WTC11 (cell line): ENCODE results near the gene BCL7B. TPM values are rescaled to one million over a fixed set of nuclear protein-coding genes. Genes with fewer than 3 reads are reported as not detected.

Experiments used
- ATAC-seq: fragments of 200-7000 bp; cut with Tn5 transposase; 2 replicates; pipeline ENCODE4 v1.10.0; 2021; ENCODE audit warnings: mild to moderate bottlenecking, moderate library complexity
- CTCF ChIA-PET: fragments of 300-600 bp; sonication (Branson Sonifier 250); formaldehyde crosslinking; loops from one replicate; lab custom pipeline; 2021; ENCODE audit warnings: antibody characterized with exemption; lab: Charles Lee
- POLR2A ChIA-PET: fragments of 350-600 bp; sonication (Branson Sonifier 250); formaldehyde crosslinking; loops from one replicate; lab custom pipeline; 2021; ENCODE audit warnings: antibody characterized with exemption; lab: Charles Lee
- DNase-seq: peaks from one replicate; pipeline ENCODE4 v3.0.0; 2021; ENCODE audit warnings: low spot score
- H3K27ac Mint-ChIP-seq: 2 replicates; pipeline ENCODE4 v1.8.0; 2021; ENCODE audit warnings: mixed read lengths
- H3K27me3 Mint-ChIP-seq: 2 replicates; pipeline ENCODE4 v1.8.0; 2021; ENCODE audit warnings: low read depth, mild to moderate bottlenecking, moderate library complexity, mixed read lengths
- H3K36me3 Mint-ChIP-seq: 2 replicates; pipeline ENCODE4 v1.8.0; 2021; ENCODE audit warnings: mixed read lengths
- H3K4me1 Mint-ChIP-seq: 2 replicates; pipeline ENCODE4 v1.8.0; 2022; ENCODE audit warnings: mixed read lengths
- H3K4me3 Mint-ChIP-seq: 2 replicates; pipeline ENCODE4 v1.8.0; 2021; ENCODE audit warnings: mild to moderate bottlenecking, moderate library complexity, mixed read lengths
- H3K9me3 Mint-ChIP-seq: 2 replicates; pipeline ENCODE4 v1.8.0; 2021; ENCODE audit warnings: mixed read lengths
- CBFB ChIP-seq: sonication (generic); formaldehyde crosslinking; IDR thresholded peaks from 2 replicates; pipeline ENCODE4 v1.8.1; 2022; ENCODE audit warnings: mild to moderate bottlenecking, low read depth, missing genetic modification reagents
- ESRRA ChIP-seq: sonication (generic); formaldehyde crosslinking; IDR thresholded peaks from 2 replicates; pipeline ENCODE4 v1.8.1; 2022; ENCODE audit warnings: mild to moderate bottlenecking, missing genetic modification reagents, borderline replicate concordance
- FOXK1 ChIP-seq: sonication (generic); formaldehyde crosslinking; IDR thresholded peaks from 2 replicates; pipeline ENCODE4 v1.8.0; 2022; ENCODE audit warnings: mild to moderate bottlenecking, moderate library complexity, missing genetic modification reagents
- FOXP1 ChIP-seq: sonication (generic); formaldehyde crosslinking; IDR thresholded peaks from 2 replicates; pipeline ENCODE4 v1.8.0; 2022; ENCODE audit warnings: missing genetic modification reagents, mild to moderate bottlenecking, moderate library complexity, borderline replicate concordance
- IRF2 ChIP-seq: sonication (generic); formaldehyde crosslinking; IDR thresholded peaks from 2 replicates; pipeline ENCODE4 v1.8.0; 2022; ENCODE audit warnings: low read depth, missing genetic modification reagents, borderline replicate concordance
- OVOL2 ChIP-seq: fragments of 250-450 bp; sonication (Bioruptor Pico); IDR thresholded peaks from 2 replicates; pipeline ENCODE4 v1.9.0; 2021; ENCODE audit warnings: mild to moderate bottlenecking, borderline replicate concordance
- SMAD3 ChIP-seq: sonication (generic); formaldehyde crosslinking; IDR thresholded peaks from 2 replicates; pipeline ENCODE4 v1.8.0; 2022; ENCODE audit warnings: missing genetic modification reagents, mild to moderate bottlenecking, borderline replicate concordance
- SOX15 ChIP-seq: fragments of 250-450 bp; sonication (Bioruptor Pico); IDR thresholded peaks from 2 replicates; pipeline ENCODE4 v1.9.0; 2021; ENCODE audit warnings: mild to moderate bottlenecking
- TEAD1 ChIP-seq: sonication (generic); formaldehyde crosslinking; IDR thresholded peaks from 2 replicates; pipeline ENCODE4 v1.8.0; 2022; ENCODE audit warnings: mild to moderate bottlenecking, missing genetic modification reagents
- ZNF121 ChIP-seq: sonication (generic); formaldehyde crosslinking; IDR thresholded peaks from 2 replicates; pipeline ENCODE4 v1.8.0; 2023; ENCODE audit warnings: missing genetic modification reagents
- ZNF219 ChIP-seq: sonication (generic); formaldehyde crosslinking; IDR thresholded peaks from 2 replicates; pipeline ENCODE4 v1.8.0; 2023; ENCODE audit warnings: missing genetic modification reagents, mild to moderate bottlenecking, borderline replicate concordance
- ZNF232 ChIP-seq: sonication (generic); formaldehyde crosslinking; IDR thresholded peaks from 2 replicates; pipeline ENCODE4 v1.8.0; 2022; ENCODE audit warnings: mild to moderate bottlenecking, missing genetic modification reagents
- ZNF671 ChIP-seq: fragments of 250-450 bp; sonication (Bioruptor Pico); IDR thresholded peaks from 2 replicates; pipeline ENCODE4 v1.8.0; 2021; ENCODE audit warnings: mild to moderate bottlenecking
- total RNA-seq: library from RNA; stranded (reverse); gene quantifications from 3 replicates; pipeline ENCODE4 v1.2.3, GENCODE V29; 2021
- TF ChIP-seq, protein P1 (sequence below): sonication (generic); formaldehyde crosslinking; IDR thresholded peaks from 2 replicates; pipeline ENCODE4 v1.8.1; 2022; ENCODE audit warnings: missing genetic modification reagents, borderline replicate concordance
- TF ChIP-seq, protein P2 (sequence below): sonication (generic); formaldehyde crosslinking; IDR thresholded peaks from 2 replicates; pipeline ENCODE4 v1.8.1; 2023; ENCODE audit warnings: mild to moderate bottlenecking, missing genetic modification reagents
- TF ChIP-seq, protein P3 (sequence below): sonication (generic); formaldehyde crosslinking; IDR thresholded peaks from 2 replicates; pipeline ENCODE4 v1.8.1; 2022; ENCODE audit warnings: mild to moderate bottlenecking, moderate library complexity, missing genetic modification reagents
- TF ChIP-seq, protein P4 (sequence below): sonication (generic); formaldehyde crosslinking; IDR thresholded peaks from 2 replicates; pipeline ENCODE4 v1.8.0; 2022; ENCODE audit warnings: mild to moderate bottlenecking, missing genetic modification reagents
- TF ChIP-seq, protein P5 (sequence below): sonication (generic); formaldehyde crosslinking; IDR thresholded peaks from 2 replicates; pipeline ENCODE4 v1.8.1; 2022; ENCODE audit warnings: low read depth, mild to moderate bottlenecking, moderate library complexity, missing genetic modification reagents, borderline replicate concordance
- TF ChIP-seq, protein P6 (sequence below): fragments of 250-450 bp; sonication (Bioruptor Pico); IDR thresholded peaks from 2 replicates; pipeline ENCODE4 v1.9.0; 2021; ENCODE audit warnings: mild to moderate bottlenecking
- TF ChIP-seq, protein P7 (sequence below): sonication (generic); formaldehyde crosslinking; IDR thresholded peaks from 2 replicates; pipeline ENCODE4 v1.8.0; 2022; ENCODE audit warnings: mild to moderate bottlenecking, missing genetic modification reagents

The BCL7B gene
- total RNA-seq, 1 experiment from 2014 or later: 28.5 TPM

DNA sequence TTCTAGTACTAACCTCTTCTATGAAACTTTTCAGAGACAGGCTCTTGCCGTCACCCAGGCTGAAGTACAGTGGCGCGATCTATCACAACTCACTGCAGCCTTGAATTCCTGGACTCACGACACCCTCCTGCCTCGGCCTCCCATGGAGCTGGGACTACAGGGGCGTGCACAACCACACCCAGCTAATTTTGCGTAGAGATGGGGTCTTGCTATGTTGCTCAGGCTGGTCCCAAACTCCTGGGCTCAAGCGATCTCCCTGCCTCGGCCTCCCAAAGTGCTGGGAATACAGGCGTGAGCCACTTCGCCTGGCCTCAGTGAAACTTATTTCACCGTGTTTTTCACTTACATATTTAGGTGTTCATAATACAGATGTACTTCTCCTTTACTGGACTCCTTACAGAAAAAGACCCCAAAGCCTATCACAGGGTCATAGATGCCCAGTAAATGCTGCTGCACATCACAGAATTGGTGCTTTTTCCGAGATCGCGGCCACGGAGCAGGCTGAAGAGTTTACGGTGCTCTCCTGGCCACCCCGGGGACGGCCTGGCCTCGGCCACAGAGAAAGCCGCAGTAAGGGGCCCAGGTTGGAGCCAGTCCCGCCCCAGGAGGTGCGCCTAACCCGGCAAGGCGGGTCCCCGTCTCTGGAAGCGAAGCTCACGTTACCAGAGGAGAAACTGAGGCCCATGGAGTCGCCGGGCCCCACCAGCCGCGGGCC, 20.3 kb upstream of the BCL7B start:
- no peak for DNase-seq
- ATAC-seq: no peak
- POLR2A ChIA-PET: interaction anchor here (0.5 to 2.6 kb wide), 5 partner anchors 10 to 139 kb away, joined by 3 to 12 read pairs (median 3); partner anchors contain the start of gene BAZ1B
- CTCF ChIA-PET: interaction anchor here (0.5 to 1.4 kb wide), 10 partner anchors 10 to 561 kb away, joined by 3 to 12 read pairs (median 4); partner anchors contain the start of genes BAZ1B and VPS37D
- Mint-ChIP-seq H3K4me3 (peak overlapping the region; percentile 86), H3K36me3 (peaks cover 21% of the 10 kb centered on the region), H3K27ac (no peak overlapping the region), H3K4me1 (peaks cover 16% of the 10 kb centered on the region), H3K27me3 (peaks cover 38% of the 10 kb centered on the region), H3K9me3 (no peaks in the 10 kb centered on the region)
- TF ChIP-seq IRF2 (CRISPR knock-in tag) (0 out of 2 replicates have a peak, but pooled peaks have one; percentile 54), SOX15 (no peak), ZNF121 (CRISPR knock-in tag) (peak; percentile 92)

DNA sequence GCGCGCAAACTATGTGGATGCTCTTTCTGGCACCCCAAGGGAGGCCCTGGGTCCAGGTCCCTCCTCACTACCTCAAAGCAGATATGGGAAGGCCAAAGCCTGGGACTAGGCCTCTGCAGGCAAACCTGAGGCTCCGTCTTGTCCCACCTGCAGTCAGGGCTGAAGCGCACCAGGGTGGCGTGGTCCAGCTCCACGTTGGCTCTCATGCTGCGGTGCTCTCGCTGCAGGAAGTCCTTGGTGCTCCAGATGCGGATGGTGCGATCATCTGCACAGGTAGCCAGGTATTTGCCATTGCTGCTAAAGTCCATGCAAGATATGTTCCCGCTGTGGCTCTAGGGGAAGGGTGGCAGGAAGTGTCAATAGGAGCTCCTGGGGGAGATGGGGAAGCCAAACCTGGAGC, 16.3 kb upstream of the BCL7B start:
- H3K27ac Mint-ChIP-seq: no peak overlapping the region
- CTCF ChIA-PET: interaction anchor here (0.6 kb wide), 1 partner anchor 130 kb away, joined by 4 read pairs; no protein-coding TSS in a partner anchor
- H3K36me3 Mint-ChIP-seq: peaks cover 50% of the 10 kb centered on the region
- H3K4me1 Mint-ChIP-seq: peaks cover 11% of the 10 kb centered on the region
- peaks cover 6% of the 10 kb centered on the region for H3K27me3 Mint-ChIP-seq
- H3K9me3 Mint-ChIP-seq: no peaks in the 10 kb centered on the region
- no peak for ATAC-seq
- TF ChIP-seq ZNF219 (CRISPR knock-in tag) (no peak), SMAD3 (CRISPR knock-in tag) (no peak), FOXK1 (CRISPR knock-in tag) (no peak), CBFB (CRISPR knock-in tag) (no peak)
- TF ChIP-seq, protein P1, sequence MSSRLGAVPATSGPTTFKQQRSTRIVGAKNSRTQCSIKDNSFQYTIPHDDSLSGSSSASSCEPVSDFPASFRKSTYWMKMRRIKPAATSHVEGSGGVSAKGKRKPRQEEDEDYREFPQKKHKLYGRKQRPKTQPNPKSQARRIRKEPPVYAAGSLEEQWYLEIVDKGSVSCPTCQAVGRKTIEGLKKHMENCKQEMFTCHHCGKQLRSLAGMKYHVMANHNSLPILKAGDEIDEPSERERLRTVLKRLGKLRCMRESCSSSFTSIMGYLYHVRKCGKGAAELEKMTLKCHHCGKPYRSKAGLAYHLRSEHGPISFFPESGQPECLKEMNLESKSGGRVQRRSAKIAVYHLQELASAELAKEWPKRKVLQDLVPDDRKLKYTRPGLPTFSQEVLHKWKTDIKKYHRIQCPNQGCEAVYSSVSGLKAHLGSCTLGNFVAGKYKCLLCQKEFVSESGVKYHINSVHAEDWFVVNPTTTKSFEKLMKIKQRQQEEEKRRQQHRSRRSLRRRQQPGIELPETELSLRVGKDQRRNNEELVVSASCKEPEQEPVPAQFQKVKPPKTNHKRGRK (CRISPR knock-in tag): no peak
- TF ChIP-seq, protein P2, sequence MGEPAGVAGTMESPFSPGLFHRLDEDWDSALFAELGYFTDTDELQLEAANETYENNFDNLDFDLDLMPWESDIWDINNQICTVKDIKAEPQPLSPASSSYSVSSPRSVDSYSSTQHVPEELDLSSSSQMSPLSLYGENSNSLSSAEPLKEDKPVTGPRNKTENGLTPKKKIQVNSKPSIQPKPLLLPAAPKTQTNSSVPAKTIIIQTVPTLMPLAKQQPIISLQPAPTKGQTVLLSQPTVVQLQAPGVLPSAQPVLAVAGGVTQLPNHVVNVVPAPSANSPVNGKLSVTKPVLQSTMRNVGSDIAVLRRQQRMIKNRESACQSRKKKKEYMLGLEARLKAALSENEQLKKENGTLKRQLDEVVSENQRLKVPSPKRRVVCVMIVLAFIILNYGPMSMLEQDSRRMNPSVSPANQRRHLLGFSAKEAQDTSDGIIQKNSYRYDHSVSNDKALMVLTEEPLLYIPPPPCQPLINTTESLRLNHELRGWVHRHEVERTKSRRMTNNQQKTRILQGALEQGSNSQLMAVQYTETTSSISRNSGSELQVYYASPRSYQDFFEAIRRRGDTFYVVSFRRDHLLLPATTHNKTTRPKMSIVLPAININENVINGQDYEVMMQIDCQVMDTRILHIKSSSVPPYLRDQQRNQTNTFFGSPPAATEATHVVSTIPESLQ (CRISPR knock-in tag): no peak
- TF ChIP-seq, protein P3, sequence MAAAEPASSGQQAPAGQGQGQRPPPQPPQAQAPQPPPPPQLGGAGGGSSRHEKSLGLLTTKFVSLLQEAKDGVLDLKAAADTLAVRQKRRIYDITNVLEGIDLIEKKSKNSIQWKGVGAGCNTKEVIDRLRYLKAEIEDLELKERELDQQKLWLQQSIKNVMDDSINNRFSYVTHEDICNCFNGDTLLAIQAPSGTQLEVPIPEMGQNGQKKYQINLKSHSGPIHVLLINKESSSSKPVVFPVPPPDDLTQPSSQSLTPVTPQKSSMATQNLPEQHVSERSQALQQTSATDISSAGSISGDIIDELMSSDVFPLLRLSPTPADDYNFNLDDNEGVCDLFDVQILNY (CRISPR knock-in tag): no peak
- TF ChIP-seq, all 79 proteins: peak for 0
- DNase-seq: no peak
- no peak overlapping the region for H3K4me3 Mint-ChIP-seq
- POLR2A ChIA-PET: no interaction called here

DNA sequence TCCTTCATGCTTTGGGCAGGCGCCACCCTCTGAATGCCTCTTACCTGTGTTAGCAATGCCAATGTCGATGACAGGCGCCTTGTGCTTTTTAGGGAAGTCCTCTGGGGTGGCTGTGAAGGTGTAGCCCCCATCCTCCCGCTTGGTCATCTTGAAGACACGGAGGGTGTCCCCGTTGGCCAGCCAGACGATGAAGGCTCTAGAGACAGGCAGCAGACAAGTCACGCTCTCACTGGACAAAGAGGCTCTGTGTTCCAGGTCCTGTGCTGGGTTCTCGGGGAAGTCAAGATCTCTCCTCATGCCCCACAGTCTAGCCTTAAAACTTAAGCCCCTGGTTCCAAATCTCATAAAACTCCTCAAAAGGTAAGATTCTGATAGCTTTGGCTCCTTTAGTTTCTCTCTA, 15.8 kb upstream of the BCL7B start:
- ChIA-PET CTCF (interaction anchor here (0.6 kb wide), 1 partner anchor 131 kb away, joined by 4 read pairs; no protein-coding TSS in a partner anchor), POLR2A (no interaction called here)
- H3K27ac Mint-ChIP-seq: no peak overlapping the region
- H3K4me1 Mint-ChIP-seq: peaks cover 10% of the 10 kb centered on the region
- ATAC-seq (no peak), DNase-seq (no peak)
- H3K9me3 Mint-ChIP-seq: no peaks in the 10 kb centered on the region
- peaks cover 50% of the 10 kb centered on the region for H3K36me3 Mint-ChIP-seq
- peaks cover 4% of the 10 kb centered on the region for H3K27me3 Mint-ChIP-seq
- no peak overlapping the region for H3K4me3 Mint-ChIP-seq
- TF ChIP-seq, protein P4, sequence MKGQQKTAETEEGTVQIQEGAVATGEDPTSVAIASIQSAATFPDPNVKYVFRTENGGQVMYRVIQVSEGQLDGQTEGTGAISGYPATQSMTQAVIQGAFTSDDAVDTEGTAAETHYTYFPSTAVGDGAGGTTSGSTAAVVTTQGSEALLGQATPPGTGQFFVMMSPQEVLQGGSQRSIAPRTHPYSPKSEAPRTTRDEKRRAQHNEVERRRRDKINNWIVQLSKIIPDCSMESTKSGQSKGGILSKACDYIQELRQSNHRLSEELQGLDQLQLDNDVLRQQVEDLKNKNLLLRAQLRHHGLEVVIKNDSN (CRISPR knock-in tag): no peak
- TF ChIP-seq IRF2 (CRISPR knock-in tag) (no peak), FOXP1 (CRISPR knock-in tag) (no peak), ZNF671 (CRISPR knock-in tag) (no peak), ZNF232 (CRISPR knock-in tag) (no peak), ESRRA (CRISPR knock-in tag) (no peak), TEAD1 (CRISPR knock-in tag) (no peak), SMAD3 (CRISPR knock-in tag) (no peak), OVOL2 (CRISPR knock-in tag) (no peak)
- TF ChIP-seq, protein P5, sequence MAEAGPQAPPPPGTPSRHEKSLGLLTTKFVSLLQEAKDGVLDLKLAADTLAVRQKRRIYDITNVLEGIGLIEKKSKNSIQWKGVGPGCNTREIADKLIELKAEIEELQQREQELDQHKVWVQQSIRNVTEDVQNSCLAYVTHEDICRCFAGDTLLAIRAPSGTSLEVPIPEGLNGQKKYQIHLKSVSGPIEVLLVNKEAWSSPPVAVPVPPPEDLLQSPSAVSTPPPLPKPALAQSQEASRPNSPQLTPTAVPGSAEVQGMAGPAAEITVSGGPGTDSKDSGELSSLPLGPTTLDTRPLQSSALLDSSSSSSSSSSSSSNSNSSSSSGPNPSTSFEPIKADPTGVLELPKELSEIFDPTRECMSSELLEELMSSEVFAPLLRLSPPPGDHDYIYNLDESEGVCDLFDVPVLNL: no peak
- TF ChIP-seq, protein P6, sequence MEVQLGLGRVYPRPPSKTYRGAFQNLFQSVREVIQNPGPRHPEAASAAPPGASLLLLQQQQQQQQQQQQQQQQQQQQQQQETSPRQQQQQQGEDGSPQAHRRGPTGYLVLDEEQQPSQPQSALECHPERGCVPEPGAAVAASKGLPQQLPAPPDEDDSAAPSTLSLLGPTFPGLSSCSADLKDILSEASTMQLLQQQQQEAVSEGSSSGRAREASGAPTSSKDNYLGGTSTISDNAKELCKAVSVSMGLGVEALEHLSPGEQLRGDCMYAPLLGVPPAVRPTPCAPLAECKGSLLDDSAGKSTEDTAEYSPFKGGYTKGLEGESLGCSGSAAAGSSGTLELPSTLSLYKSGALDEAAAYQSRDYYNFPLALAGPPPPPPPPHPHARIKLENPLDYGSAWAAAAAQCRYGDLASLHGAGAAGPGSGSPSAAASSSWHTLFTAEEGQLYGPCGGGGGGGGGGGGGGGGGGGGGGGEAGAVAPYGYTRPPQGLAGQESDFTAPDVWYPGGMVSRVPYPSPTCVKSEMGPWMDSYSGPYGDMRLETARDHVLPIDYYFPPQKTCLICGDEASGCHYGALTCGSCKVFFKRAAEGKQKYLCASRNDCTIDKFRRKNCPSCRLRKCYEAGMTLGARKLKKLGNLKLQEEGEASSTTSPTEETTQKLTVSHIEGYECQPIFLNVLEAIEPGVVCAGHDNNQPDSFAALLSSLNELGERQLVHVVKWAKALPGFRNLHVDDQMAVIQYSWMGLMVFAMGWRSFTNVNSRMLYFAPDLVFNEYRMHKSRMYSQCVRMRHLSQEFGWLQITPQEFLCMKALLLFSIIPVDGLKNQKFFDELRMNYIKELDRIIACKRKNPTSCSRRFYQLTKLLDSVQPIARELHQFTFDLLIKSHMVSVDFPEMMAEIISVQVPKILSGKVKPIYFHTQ (CRISPR knock-in tag): no peak
- TF ChIP-seq, protein P7, sequence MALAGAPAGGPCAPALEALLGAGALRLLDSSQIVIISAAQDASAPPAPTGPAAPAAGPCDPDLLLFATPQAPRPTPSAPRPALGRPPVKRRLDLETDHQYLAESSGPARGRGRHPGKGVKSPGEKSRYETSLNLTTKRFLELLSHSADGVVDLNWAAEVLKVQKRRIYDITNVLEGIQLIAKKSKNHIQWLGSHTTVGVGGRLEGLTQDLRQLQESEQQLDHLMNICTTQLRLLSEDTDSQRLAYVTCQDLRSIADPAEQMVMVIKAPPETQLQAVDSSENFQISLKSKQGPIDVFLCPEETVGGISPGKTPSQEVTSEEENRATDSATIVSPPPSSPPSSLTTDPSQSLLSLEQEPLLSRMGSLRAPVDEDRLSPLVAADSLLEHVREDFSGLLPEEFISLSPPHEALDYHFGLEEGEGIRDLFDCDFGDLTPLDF (CRISPR knock-in tag): no peak
